ENCODE measurements around the gene ULBP2.
A peak's percentile ranks its signal among the peaks of the same experiment; 100 is the strongest.

The ULBP2 gene

GRCh38 chr6:149897855-149898744 is 43.7 kb upstream of the ULBP2 start, which contains the start of gene RAET1E:
RAET1E (minus strand) TSS chr6:149898113; CDS start chr6:149890901, 7,212 bp downstream.
- peak within 1 kb of the TSS; percentile 22 to 29 for H3K4me3 ChIP-seq (replicated peaks in 1 of 2; ENCODE audit: low read depth in 2 of 2, low read length in 2 of 2)
- TF ChIP-seq CTCF (IDR thresholded peaks at IDR 0.05; ENCODE audit: low read depth, low read length), result no peak
- DNase-seq (ENCODE audit: low read depth in 2 of 2), result no peak

DNA sequence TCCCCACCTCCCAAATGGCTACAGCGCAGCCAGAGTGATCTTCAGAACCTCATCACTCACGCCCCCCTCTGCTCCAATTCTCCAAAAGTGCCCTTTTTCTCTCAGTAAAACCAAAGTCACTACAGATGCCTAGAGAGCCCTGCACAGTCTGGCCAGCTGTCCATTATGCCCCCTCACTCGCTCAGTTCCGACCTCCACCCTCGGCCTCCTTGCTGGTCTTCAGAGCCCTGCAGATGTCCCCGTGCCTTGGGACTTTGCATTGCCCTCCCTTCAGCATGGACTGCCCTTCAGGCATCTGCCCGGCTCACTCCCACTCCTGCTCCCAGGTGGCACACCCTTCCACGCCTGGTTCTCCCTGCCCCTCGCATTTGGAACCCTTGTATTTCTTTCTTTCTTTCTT is 42.8 kb upstream of the ULBP2 start:
- TF ChIP-seq CTCF (IDR thresholded peaks at IDR 0.05; ENCODE audit: low read depth, low read length), result no peak
- no peak for DNase-seq (ENCODE audit: low read depth in 2 of 2)
- no peak overlapping the region for H3K4me3 ChIP-seq (replicated peaks in 1 of 2; ENCODE audit: low read depth in 2 of 2, low read length in 2 of 2)

- no peak for DNase-seq (ENCODE audit: low read depth in 2 of 2)
- TF ChIP-seq CTCF (IDR thresholded peaks at IDR 0.05; ENCODE audit: low read depth, low read length), result no peak
- no peak overlapping the region for H3K4me3 ChIP-seq (replicated peaks in 1 of 2; ENCODE audit: low read depth in 2 of 2, low read length in 2 of 2)
Measured at GRCh38 chr6:149899486-149899885, 42.3 kb upstream of the ULBP2 start.

DNA sequence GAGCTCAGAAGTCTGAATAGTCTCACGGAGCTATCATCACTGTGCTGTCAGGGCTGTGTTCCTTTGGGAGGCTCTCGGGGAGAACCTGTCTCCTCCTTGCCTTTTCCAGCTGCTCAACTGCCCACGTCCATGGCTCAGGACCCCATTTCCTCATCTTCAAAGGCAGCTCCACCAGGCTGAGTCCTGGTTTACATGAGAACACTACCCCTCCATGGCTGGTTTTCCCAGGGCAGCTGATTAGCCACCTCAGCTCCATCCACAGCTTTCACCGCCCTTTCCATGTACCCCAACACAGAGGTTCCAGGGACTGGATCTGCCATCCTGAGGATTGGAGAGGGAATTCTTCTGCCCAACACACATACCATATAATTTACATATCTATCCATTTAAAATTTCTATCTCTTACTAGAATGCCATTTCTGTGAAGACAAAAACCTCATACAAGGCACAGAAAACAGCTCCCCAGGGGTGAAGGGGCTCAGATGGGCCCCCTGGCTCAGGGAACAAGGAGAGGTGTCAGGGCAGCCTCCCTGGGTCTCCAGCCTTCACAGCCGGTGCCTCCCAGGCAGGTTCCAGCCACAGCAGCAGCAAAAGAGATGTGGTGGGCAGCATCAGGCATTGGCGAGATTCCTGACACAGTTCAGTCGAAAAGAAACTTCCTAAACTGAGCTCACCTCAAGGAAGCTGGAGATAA is 41.7 kb upstream of the ULBP2 start:
- no peak for TF ChIP-seq CTCF (IDR thresholded peaks at IDR 0.05; ENCODE audit: low read depth, low read length)
- DNase-seq (ENCODE audit: low read depth in 2 of 2), result no peak
- no peak overlapping the region for H3K4me3 ChIP-seq (replicated peaks in 1 of 2; ENCODE audit: low read depth in 2 of 2, low read length in 2 of 2)

DNA sequence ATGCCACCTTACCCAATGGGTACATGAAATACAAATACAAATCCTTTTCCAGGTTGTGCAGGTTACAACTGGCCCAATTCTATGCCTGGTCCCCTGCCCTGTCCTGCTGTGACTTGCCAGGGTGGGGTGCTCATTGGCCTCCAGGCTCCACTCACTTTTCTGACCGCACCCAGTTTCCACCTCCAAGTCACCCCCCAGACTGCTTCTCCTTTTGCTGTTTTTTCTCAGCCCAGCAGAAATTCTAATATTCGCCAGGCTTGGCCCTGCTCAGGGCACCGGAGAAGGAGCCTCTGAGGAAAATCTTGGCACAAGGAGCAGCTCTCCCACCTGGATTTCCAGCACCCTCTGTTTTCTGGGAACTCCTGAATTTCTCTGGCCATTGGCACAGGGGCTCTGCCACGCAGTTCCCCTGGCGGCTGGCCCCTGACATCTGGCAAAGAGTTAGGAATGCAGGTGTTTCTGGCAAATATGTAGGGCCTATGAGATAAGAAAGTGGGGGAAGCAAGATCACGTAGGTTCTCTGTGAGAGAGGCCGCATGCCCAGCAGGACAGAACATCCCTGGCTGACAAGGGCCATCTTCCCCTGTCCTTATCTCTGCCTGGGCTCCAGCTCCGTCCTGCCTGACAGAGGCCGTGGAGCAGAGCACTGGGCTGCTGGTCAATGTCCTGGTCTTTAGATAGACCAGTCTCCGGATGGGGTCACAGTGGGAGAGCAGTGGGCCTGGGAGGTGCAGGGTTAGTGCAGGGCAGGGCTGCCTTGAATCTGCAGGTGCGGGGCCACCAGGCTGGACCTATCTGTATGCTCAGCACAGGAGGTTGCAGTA is 41.0 kb upstream of the ULBP2 start:
- no peak overlapping the region for H3K4me3 ChIP-seq (replicated peaks in 1 of 2; ENCODE audit: low read depth in 2 of 2, low read length in 2 of 2)
- TF ChIP-seq CTCF (IDR thresholded peaks at IDR 0.05; ENCODE audit: low read depth, low read length), result no peak
- no peak for DNase-seq (ENCODE audit: low read depth in 2 of 2)

- no peak for TF ChIP-seq CTCF (IDR thresholded peaks at IDR 0.05; ENCODE audit: low read depth, low read length)
- H3K4me3 ChIP-seq (replicated peaks in 1 of 2; ENCODE audit: low read depth in 2 of 2, low read length in 2 of 2), result no peak overlapping the region
- DNase-seq (ENCODE audit: low read depth in 2 of 2), result no peak
Measured at GRCh38 chr6:149901444-149902140, 40.2 kb upstream of the ULBP2 start.

Measured in cardiac fibroblast (primary cell).